GM23338 (cell line): ENCODE data around the gene MYL4. TPM values are rescaled to one million over a fixed set of nuclear protein-coding genes. Genes with fewer than 3 reads are reported as not detected.

Experiments
- ATAC-seq: fragments of 200-7000 bp; cut with Tn5 transposase; 3 replicates; pipeline ENCODE4 v1.9.1; 2020
- DNase-seq: peaks from one replicate; pipeline ENCODE4 v3.0.0-alpha.2; 2015; ENCODE audit warnings: low spot score
- H2AFZ ChIP-seq: fragments of 200-600 bp; sonication (generic); 2 replicates; pipeline ENCODE4 v1.8.0; 2016; ENCODE audit warnings: antibody characterized with exemption, mild to moderate bottlenecking, moderate library complexity
- H3F3A ChIP-seq: fragments of 200-600 bp; sonication (generic); replicated peaks from 2 replicates; pipeline ENCODE4 v1.8.0; 2017; ENCODE audit warnings: antibody characterized with exemption, mixed run types, low read depth
- H3K27ac ChIP-seq: fragments of 200-600 bp; sonication (generic); 2 replicates; pipeline ENCODE4 v1.6.1; 2016; ENCODE audit warnings: low read depth
- H3K27me3 ChIP-seq: fragments of 200-600 bp; sonication (generic); 2 replicates; pipeline ENCODE4 v1.8.0; 2016; ENCODE audit warnings: mild to moderate bottlenecking, mixed run types, moderate library complexity; ENCODE audit not compliant: insufficient read depth
- H3K36me3 ChIP-seq: fragments of 200-600 bp; sonication (generic); 2 replicates; pipeline ENCODE4 v1.8.0; 2016; ENCODE audit warnings: mild to moderate bottlenecking; ENCODE audit not compliant: insufficient read depth
- H3K4me1 ChIP-seq: fragments of 200-600 bp; sonication (generic); 2 replicates; pipeline ENCODE4 v1.8.0; 2016; ENCODE audit warnings: mild to moderate bottlenecking, moderate library complexity; ENCODE audit not compliant: insufficient read depth
- H3K4me2 ChIP-seq: fragments of 200-600 bp; sonication (generic); 2 replicates; pipeline ENCODE4 v1.7.1; 2017; ENCODE audit warnings: mixed run types
- H3K4me3 ChIP-seq: fragments of 200-600 bp; sonication (generic); 2 replicates; pipeline ENCODE4 v1.6.1; 2016; ENCODE audit warnings: mixed run types
- H3K79me2 ChIP-seq: fragments of 200-600 bp; sonication (generic); replicated peaks from 2 replicates; pipeline ENCODE4 v1.8.0; 2017; ENCODE audit warnings: mild to moderate bottlenecking; ENCODE audit not compliant: insufficient read depth
- H3K9me2 ChIP-seq: fragments of 200-600 bp; sonication (generic); 2 replicates; pipeline ENCODE4 v1.8.0; 2017; ENCODE audit not compliant: insufficient read depth
- H4K20me1 ChIP-seq: fragments of 200-600 bp; sonication (generic); replicated peaks from 2 replicates; pipeline ENCODE4 v1.8.0; 2017; ENCODE audit warnings: mild to moderate bottlenecking; ENCODE audit not compliant: insufficient read depth
- H3K27ac Mint-ChIP-seq: 2 replicates; pipeline ENCODE4 v1.8.0; 2020; ENCODE audit warnings: inconsistent platforms, mild to moderate bottlenecking, moderate library complexity, mixed read lengths
- H3K27me3 Mint-ChIP-seq: 3 replicates; pipeline ENCODE4 v1.8.0; 2022; ENCODE audit warnings: low read depth, mild to moderate bottlenecking, moderate library complexity, mixed read lengths, inconsistent platforms; ENCODE audit not compliant: insufficient read depth, poor library complexity
- H3K36me3 Mint-ChIP-seq: 3 replicates; pipeline ENCODE4 v1.8.0; 2021; ENCODE audit warnings: low read depth, mild to moderate bottlenecking, inconsistent platforms, moderate library complexity, mixed read lengths
- H3K4me1 Mint-ChIP-seq: 3 replicates; pipeline ENCODE4 v1.8.0; 2020; ENCODE audit warnings: mild to moderate bottlenecking, inconsistent platforms, mixed read lengths
- H3K4me3 Mint-ChIP-seq: 3 replicates; pipeline ENCODE4 v1.8.0; 2021; ENCODE audit warnings: moderate library complexity, mild to moderate bottlenecking, inconsistent platforms, mixed read lengths
- H3K9me3 Mint-ChIP-seq: 3 replicates; pipeline ENCODE4 v1.8.0; 2020; ENCODE audit warnings: moderate library complexity, mild to moderate bottlenecking, inconsistent platforms, mixed read lengths
- EZH2 ChIP-seq: fragments of 200-600 bp; sonication (generic); IDR thresholded peaks from one replicate; pipeline ENCODE4 v1.8.0; 2017; ENCODE audit warnings: antibody characterized with exemption, mild to moderate bottlenecking, low read depth; ENCODE audit not compliant: unreplicated experiment
- EZH2phosphoT487 ChIP-seq: fragments of 200-600 bp; sonication (generic); IDR thresholded peaks from one replicate; pipeline ENCODE4 v1.8.1; 2018; ENCODE audit warnings: antibody characterized with exemption; ENCODE audit not compliant: unreplicated experiment
- JUNB ChIP-seq: IDR thresholded peaks from one replicate; pipeline ENCODE4 v1.6.1; 2016; ENCODE audit warnings: antibody characterized with exemption; ENCODE audit not compliant: unreplicated experiment
- POLR2AphosphoS5 ChIP-seq: IDR thresholded peaks from 2 replicates; pipeline ENCODE4 v1.6.1; 2016; ENCODE audit warnings: antibody characterized with exemption, low read depth
- STAT1 ChIP-seq: IDR thresholded peaks from one replicate; pipeline ENCODE4 v1.6.1; 2016; ENCODE audit warnings: antibody characterized with exemption; ENCODE audit not compliant: unreplicated experiment
- ZNF114 ChIP-seq: fragments of 250-450 bp; sonication (Bioruptor Pico); IDR thresholded peaks from 2 replicates; pipeline ENCODE4 v1.5.0; 2020; ENCODE audit warnings: mild to moderate bottlenecking, moderate library complexity
- ZNF331 ChIP-seq: fragments of 250-450 bp; sonication (Bioruptor Pico); IDR thresholded peaks from 2 replicates; pipeline ENCODE4 v1.5.0; 2020; ENCODE audit warnings: low read depth, mild to moderate bottlenecking, moderate library complexity
- polyA plus RNA-seq: library from polyadenylated mRNA; unstranded; fragments of >200 nt; fragmentation: Nextera tagmentation; extraction: Ambion mirVana; gene quantifications from 2 replicates; pipeline ENCODE4 v1.2.1, GENCODE V29; 2016
- total RNA-seq: library from RNA; depleted of rRNA; stranded (reverse); fragments of >200 nt; shearing (Covaris generic); gene quantifications from 2 replicates; pipeline ENCODE4 v1.2.3, GENCODE V29; 2014
- TF ChIP-seq, protein P1 (sequence below), 2 experiments: fragments of 200-600 bp in 1 of 2; sonication (generic) in 1 of 2; conservative IDR thresholded peaks; 2 replicates each; pipeline versions ENCODE4 v1.5.1 to v1.6.1; 2016 to 2017; ENCODE audit warnings: antibody characterized with exemption in 2 of 2, low read depth in 2 of 2, mild to moderate bottlenecking in 2 of 2, moderate library complexity in 1 of 2
- TF ChIP-seq, protein P2 (sequence below): IDR thresholded peaks from 2 replicates; pipeline ENCODE4 v1.6.1; 2016; ENCODE audit warnings: antibody characterized with exemption
- TF ChIP-seq, protein P3 (sequence below): IDR thresholded peaks from one replicate; pipeline ENCODE4 v1.6.1; 2018; ENCODE audit warnings: antibody characterized with exemption; ENCODE audit not compliant: unreplicated experiment

The MYL4 gene
- total and polyA plus RNA-seq, 2 experiments from 2014 or later = 0.44 TPM; not detected in 1

DNA sequence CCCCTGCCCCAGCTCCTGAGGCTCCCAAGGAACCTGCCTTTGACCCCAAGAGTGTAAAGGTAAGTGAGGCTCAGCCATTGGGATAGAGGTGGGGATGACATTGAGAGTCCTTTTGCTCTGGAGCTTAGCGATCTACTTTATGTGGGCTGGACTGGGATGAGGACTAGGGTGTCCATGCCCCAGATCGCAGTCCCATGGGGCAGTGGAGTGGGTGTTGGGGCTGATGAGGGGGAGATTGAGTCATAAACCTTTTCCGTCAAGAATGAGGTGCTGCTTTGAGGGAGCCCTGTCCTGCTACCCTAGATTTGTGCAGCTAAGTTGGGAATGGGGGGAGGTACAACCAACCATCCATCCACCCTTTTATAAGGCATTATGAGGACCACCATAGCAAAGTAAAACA, 351 bp downstream of the MYL4 start (continued):
- TF ChIP-seq JUNB = no peak
- TF ChIP-seq ZNF114 (CRISPR knock-in tag) = no peak
- TF ChIP-seq EZH2phosphoT487 = no peak
- TF ChIP-seq, protein P1, sequence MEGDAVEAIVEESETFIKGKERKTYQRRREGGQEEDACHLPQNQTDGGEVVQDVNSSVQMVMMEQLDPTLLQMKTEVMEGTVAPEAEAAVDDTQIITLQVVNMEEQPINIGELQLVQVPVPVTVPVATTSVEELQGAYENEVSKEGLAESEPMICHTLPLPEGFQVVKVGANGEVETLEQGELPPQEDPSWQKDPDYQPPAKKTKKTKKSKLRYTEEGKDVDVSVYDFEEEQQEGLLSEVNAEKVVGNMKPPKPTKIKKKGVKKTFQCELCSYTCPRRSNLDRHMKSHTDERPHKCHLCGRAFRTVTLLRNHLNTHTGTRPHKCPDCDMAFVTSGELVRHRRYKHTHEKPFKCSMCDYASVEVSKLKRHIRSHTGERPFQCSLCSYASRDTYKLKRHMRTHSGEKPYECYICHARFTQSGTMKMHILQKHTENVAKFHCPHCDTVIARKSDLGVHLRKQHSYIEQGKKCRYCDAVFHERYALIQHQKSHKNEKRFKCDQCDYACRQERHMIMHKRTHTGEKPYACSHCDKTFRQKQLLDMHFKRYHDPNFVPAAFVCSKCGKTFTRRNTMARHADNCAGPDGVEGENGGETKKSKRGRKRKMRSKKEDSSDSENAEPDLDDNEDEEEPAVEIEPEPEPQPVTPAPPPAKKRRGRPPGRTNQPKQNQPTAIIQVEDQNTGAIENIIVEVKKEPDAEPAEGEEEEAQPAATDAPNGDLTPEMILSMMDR (conservative IDR thresholded peaks at IDR 0.05; ENCODE audit: low read depth in 2 of 2) = no peak
- TF ChIP-seq, protein P2, sequence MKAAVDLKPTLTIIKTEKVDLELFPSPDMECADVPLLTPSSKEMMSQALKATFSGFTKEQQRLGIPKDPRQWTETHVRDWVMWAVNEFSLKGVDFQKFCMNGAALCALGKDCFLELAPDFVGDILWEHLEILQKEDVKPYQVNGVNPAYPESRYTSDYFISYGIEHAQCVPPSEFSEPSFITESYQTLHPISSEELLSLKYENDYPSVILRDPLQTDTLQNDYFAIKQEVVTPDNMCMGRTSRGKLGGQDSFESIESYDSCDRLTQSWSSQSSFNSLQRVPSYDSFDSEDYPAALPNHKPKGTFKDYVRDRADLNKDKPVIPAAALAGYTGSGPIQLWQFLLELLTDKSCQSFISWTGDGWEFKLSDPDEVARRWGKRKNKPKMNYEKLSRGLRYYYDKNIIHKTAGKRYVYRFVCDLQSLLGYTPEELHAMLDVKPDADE = no peak
- TF ChIP-seq, protein P3, sequence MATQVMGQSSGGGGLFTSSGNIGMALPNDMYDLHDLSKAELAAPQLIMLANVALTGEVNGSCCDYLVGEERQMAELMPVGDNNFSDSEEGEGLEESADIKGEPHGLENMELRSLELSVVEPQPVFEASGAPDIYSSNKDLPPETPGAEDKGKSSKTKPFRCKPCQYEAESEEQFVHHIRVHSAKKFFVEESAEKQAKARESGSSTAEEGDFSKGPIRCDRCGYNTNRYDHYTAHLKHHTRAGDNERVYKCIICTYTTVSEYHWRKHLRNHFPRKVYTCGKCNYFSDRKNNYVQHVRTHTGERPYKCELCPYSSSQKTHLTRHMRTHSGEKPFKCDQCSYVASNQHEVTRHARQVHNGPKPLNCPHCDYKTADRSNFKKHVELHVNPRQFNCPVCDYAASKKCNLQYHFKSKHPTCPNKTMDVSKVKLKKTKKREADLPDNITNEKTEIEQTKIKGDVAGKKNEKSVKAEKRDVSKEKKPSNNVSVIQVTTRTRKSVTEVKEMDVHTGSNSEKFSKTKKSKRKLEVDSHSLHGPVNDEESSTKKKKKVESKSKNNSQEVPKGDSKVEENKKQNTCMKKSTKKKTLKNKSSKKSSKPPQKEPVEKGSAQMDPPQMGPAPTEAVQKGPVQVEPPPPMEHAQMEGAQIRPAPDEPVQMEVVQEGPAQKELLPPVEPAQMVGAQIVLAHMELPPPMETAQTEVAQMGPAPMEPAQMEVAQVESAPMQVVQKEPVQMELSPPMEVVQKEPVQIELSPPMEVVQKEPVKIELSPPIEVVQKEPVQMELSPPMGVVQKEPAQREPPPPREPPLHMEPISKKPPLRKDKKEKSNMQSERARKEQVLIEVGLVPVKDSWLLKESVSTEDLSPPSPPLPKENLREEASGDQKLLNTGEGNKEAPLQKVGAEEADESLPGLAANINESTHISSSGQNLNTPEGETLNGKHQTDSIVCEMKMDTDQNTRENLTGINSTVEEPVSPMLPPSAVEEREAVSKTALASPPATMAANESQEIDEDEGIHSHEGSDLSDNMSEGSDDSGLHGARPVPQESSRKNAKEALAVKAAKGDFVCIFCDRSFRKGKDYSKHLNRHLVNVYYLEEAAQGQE = no peak
- no peak for TF ChIP-seq EZH2
- no peak for TF ChIP-seq POLR2AphosphoS5

DNA sequence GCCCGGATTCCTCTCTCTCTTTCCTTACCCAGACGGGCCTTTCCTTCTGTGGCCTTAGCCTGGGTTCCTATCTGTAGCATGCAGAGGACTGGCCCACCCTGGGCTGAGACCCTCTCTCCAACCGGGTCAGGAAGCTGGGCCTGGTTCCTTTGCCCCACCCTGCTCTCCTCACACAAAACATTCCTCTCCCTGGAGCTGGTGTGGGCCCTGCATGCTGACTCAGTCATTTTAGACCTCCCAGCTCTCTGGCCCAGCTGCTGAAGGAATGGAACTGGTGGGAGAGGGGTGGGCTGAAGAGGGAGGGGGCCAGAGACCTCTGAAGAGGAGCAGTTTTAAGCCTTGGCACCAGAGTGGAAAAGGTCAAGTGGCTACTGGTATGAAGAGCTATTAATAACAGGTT, 957 bp downstream of the MYL4 start:
- no peak for TF ChIP-seq ZNF331 (CRISPR knock-in tag)
- TF ChIP-seq STAT1 = no peak
- TF ChIP-seq, protein P3 = no peak
- no peak for TF ChIP-seq JUNB
- Histone ChIP-seq H3K36me3 (no peaks in the 10 kb centered on the region), H2AFZ (no peak overlapping the region), H3K4me3 (no peak overlapping the region), H3K79me2 (no peaks in the 10 kb centered on the region), H3K27me3 (no peaks in the 10 kb centered on the region), H3K4me2 (no peak overlapping the region), H4K20me1 (no peaks in the 10 kb centered on the region), H3F3A (no peaks in the 10 kb centered on the region), H3K9me2 (no peaks in the 10 kb centered on the region), H3K4me1 (peaks cover 2% of the 10 kb centered on the region; the same call in 1 of the 2 replicates), H3K27ac (no peak overlapping the region)
- Mint-ChIP-seq H3K4me1 (peaks cover 8% of the 10 kb centered on the region), H3K27me3 (peaks cover 5% of the 10 kb centered on the region), H3K9me3 (no peaks in the 10 kb centered on the region), H3K27ac (no peak overlapping the region), H3K4me3 (no peak overlapping the region), H3K36me3 (no peaks in the 10 kb centered on the region)
- ATAC-seq = no peak; the same call in 2 of the 3 replicates
- no peak for DNase-seq
